CD4-positive, alpha-beta T cell treated with Interleukin-4 for 4 hours (primary cell): Measurements from ENCODE around the gene DIO3.
"Not testable (repeated sequence)": the region's sequence is repeated elsewhere in the genome, so short reads cannot be mapped to it uniquely, and the experiment has no call there.

Source experiments
- DNase-seq: peaks from one replicate; pipeline ENCODE4 v3.0.0-alpha.2; 2020

The DIO3 gene

DNA sequence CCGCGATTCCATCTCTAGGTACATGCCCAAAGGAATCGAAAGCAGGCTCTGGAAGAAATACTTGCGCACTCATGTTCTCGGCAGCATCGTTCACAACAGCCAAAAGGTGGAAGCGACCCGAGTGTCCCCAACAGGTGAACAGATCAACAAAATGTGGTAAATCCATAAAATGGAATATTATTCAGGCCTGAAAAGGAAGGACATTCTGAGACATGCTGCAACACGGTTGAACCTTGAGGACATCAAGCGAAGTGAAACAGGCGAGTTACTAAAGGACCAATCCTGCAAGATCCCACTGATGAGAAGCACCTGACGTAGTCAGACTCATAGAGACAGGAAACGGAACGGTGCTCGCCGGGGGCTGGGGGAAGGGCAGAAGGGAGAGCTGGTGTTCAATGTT, 17.5 kb upstream of the DIO3 start:
- DNase-seq = no peak

- no peak for DNase-seq
Measured at GRCh38 chr14:101544550-101544949, 16.7 kb upstream of the DIO3 start.

DNA sequence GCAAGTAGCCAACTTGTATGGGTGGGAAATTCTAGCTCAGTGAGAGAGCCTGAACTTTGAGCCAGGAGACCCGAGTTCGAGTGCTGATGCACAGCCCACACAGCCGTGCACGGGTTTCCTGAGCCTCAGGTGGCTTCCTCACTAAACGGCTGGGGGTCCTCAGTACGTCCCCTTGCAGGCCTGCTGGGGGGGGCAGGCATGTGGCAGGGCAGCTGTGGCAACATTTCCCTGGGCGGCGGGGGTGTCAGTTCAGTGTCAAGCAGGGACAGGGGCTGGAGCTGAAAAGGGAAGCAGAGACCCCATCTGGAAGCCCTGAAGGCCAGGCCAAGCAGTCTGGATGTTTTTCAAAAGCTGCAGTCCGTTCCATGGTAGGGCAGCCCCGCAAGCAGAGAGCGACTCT, 14.6 kb upstream of the DIO3 start:
- no peak for DNase-seq

GRCh38 chr14:101547107-101547738, 14.1 kb upstream of the DIO3 start:
- DNase-seq = no peak

GRCh38 chr14:101547961-101548669, 13.2 kb upstream of the DIO3 start:
- DNase-seq = no peak

GRCh38 chr14:101548710-101549109, 12.6 kb upstream of the DIO3 start:
- DNase-seq = no peak

DNA sequence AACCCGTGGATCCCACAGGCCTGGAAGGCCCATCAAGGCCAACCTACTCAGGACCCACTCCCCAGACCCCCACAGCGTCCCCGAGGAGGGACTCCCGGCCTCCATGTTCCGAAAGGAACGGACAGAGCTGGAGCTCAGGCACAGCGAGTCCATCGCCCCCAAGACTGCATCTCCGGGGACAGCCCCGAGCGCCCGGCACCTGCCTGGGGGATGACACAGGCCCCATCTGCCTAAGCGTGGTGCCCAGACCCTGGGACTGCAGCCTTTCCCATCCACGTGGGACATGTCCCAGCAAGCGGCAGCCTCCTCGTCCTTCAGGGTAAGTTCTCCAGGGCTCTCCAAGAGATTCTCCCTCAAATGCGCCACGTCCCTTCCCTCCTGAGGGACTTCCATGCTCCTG, 12.1 kb upstream of the DIO3 start:
- no peak for DNase-seq

DNA sequence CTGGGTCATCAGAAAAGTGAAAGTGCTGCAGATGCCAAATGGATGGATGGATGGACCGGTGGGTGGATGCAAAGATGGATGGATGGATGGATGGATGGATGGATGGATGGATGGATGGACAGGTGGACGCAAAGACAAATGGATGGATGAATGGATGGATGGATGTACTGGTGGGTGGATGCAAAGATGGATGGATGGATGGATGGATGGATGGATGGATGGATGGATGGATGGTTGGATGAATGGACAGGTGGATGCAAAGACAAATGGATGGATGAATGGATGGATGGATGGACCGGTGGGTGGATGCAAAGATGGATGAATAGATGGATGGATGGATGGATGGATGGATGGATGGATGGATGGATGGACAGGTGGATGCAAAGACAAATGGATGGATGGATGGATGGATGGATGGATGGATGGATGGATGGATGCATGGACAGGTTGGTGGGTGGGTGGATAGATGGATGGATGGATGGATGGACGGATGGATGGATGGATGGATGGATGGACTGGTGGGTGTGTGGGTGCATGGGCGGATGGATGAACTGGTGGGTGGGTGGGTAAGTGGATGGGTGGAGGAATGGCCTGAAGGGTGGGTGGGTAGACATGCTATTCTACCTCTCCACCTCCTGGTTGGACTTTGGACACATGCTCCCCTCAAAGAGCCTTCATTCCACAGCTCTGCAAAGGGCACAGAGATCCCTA, 10.9 kb upstream of the DIO3 start:
- not testable (repeated sequence) for DNase-seq

- no peak for DNase-seq
Measured at GRCh38 chr14:101551729-101552595, 9.3 kb upstream of the DIO3 start.

DNA sequence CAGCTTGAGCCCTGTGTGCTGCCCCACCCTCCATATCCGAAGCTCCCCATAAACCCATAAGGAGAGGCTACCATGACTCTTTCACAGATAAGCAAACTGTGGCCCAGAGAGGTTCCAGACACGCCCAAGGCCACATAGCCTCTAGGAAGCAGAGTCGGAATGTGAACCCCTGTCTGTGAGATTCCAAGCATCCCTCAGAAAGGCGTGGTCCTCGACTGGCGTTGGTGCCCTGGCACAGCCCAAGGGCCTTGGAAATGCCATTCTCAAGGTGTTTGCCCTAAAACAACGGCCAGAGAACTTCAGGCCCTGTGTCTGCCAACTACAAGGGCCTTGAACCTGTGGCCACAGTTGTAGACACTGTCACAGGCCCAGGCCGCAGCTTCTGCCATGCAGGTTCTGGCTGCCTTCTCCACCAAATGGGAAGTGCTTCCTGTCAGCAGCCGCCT, 8.5 kb upstream of the DIO3 start:
- DNase-seq = no peak

- no peak for DNase-seq
Measured at GRCh38 chr14:101553393-101553792, 7.9 kb upstream of the DIO3 start.

DNA sequence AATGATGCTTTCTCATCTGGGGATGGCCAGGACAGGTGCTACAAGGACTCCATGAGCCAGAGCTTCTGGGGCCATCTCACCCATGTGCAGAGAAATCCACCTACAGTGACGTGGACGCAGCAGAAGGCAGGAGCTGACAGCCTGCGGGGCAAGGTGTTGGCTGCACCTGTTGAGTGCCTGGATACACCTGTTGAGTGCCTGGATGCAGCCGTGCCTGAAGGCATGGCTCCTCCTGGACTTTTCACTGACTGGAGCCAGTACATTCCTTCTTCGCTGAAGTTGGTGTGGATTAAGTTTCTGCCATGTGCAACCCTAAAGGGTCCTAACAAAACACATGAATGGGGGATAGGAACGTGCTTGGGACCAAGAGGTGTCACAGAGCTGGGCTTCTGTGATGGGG, 7.4 kb upstream of the DIO3 start:
- DNase-seq = no peak

DNA sequence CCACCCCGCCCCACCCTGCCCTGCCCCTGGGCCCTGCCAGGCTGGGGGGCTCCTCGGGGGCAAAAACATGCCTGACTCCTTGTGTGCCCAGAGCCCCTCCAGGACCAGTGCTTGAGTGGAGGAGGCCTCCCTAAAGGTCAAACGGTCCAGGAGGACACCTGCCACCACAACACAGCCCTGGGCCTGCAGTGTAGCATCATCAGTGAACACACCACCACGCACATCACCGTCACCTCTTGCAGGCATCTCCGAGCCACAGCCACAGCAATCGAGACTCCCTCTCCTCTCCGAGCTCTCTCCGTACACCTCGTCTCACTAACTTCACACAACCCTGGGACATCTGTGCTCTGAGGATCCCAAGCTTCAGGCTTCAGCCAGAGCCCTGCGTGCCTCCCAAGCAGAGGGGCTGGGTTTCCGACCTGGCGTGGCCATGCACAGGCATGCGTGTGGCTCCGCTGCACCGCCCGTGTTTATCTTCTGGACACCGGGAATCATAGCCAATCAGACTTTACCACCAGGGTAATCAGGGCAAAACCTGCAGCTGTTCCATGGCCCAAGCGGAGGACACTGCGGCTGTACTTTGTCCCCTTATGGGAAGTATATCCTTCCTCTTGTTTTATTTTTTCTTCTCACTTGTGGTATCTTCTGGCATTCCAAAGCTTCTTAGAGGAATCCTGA, 6.2 kb upstream of the DIO3 start:
- no peak for DNase-seq

DNA sequence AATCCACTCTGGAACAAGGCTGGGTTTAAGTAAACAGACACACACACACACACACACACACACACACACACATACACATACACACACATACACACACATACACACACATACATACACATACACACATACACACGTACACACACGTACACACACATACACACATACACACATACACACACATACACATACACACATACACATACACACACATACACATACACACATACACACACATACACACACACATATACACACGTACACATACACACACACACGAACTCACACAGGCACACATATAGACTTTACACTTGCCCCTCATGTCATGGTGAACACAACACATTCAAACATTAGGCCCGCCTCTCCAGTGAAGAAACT, 5.6 kb upstream of the DIO3 start:
- not testable (repeated sequence) for DNase-seq

- DNase-seq = no peak
Measured at GRCh38 chr14:101556131-101556530, 5.2 kb upstream of the DIO3 start.

DNA sequence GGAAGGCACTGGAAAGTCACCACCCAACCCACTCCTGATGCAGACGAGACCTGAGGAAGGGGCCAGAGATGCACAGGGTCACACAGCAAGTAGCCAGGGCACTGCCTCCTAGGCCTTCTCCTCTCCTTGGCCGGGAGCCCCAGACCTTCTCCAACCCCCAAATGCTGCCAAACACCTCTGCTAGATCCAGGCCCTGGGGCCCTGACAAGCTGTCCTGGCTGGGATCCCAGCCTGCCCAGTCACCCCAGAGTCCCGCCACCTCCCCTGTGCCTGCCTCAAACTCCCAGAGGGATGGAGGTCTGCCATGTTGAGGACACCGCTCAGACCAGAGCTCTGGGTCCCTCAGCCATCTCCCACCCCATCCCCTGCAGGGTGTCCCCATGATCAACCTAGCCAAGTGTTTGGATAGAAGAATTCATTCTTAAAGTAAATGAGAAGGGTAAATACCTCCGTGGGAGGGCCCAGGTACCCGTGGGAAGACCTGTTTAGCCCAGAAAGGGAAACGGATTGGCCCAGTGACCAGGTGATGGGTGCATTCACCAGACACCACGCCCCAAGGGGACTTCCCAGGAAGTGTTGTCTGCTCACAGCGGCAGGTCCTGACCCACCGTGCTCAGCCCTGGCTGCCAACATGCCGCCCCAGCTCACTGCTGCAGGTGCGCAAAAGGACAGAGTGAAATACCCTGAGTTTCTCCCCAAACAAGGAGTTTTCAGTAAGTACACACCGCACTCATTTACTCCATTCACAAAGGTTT, 4.6 kb upstream of the DIO3 start:
- DNase-seq = no peak

DNA sequence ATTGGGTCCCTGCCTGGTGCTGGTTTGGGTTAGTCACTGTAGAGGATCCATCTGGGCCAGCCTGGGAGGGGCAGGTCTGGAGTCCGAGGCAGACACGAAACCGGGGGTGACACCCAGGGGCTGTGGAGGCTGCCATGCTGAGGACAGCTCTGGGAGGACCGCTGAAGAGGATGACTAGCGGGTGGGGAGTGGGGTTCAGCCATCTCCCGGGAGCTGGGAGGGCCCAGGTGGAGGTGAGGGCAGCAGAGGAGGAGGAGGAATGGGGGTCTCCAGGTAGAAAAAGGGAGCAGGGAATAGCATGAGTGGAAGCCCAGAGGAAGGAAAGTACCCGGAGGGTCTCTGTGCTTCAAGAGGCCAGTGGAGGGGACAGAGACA, 4.0 kb upstream of the DIO3 start:
- no peak for DNase-seq

DNA sequence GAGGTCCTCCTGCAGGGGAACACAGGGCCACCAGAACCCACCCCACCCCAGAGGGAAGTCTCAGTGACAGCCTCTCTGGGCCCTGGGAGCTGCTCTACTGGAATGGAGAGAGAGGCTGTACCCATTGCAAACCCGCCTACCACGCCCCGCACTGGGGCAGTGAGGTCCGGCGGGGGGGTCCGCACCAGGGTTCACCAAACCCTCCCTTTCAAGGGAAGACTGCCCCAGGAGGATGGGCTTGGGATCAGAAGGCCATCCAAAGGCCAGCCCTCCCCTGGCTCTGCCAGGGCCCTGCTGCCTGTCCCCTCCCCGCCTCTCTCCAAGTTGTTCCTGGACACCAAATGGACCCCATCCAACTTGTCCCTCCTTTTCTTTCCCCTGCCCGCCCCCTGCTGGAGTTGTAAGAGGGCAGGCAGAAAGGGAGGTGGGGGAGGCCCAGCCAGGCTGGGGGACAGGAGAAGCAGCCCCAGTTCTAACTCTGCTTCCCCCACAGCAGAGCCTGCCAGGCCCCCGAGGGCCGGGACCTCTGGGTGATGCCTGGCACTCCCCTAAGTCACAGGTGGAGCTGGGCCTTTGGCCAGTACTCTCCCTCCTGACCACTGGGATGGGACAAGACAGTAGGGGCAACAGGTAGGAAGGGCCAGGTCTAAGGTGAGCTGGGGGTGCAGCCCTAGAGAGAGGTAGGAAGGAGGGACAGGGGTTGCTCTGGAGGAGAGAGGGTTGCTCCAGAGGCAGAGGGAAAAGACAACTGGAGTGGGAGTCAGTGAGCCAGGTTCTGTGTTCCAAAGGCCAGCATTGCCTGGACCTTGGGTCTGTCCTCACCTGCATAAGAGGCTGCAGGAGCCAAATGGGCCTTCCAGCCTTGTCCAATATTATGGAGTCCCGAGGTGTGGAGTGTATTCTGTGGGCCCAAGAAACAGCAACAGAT, 3.2 kb upstream of the DIO3 start:
- no peak for DNase-seq

DNA sequence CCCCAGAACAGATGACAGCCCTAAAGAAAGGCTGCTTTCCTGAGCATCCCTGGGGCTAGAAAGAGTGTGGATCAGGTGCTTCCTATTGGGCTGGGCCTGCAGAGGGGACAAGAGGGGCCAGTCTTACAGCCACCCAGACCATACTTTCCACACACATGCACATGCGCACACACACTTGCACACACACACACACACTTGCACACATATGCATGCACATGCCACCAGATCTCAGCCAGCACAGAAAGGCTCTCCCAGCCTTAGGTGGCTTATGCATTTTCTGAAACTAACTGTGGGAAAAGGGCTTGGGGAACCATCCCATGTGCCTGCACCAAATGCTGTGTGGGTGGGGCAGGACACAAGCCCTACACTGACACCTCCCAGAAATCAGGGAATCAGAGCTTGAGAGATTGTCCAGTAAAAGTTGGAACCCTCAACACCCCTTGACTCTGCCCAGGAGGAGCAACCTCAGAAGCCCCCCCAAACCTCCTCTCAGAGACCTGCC, 2.5 kb upstream of the DIO3 start:
- DNase-seq = no peak

DNA sequence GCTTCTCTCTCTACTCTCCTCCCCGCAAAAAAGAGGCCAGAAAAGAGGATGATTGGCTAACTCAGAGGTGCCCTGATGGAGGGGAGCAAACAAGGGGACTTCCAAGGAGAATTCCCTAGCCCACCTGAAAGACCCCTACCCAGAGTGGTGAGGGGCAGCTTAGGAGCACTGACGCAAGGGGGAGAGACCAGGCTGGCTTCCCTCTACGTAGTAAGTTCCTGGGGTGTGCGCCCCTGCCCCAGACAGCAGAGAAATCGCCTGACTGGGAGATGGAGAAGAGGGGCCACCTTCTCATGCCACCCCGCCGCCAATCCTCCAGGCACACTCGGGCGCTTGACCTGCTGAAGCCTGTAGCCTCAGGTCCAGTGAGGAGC, 2.1 kb upstream of the DIO3 start:
- no peak for DNase-seq
